HepG2 (cell line): ENCODE data around the gene ARHGAP19.

Experiments
- CC2D1A ChIP-seq: sonication (generic); formaldehyde crosslinking; IDR thresholded peaks from 2 replicates; pipeline ENCODE4 v1.8.1; 2023; ENCODE audit warnings: mild to moderate bottlenecking, missing genetic modification reagents
- MYNN ChIP-seq: sonication (generic); formaldehyde crosslinking; IDR thresholded peaks from 2 replicates; pipeline ENCODE4 v1.4.0; 2020; ENCODE audit warnings: mild to moderate bottlenecking, low read depth, missing genetic modification reagents
- PCBP1 ChIP-seq: fragments of 200-400 bp; formaldehyde crosslinking; IDR thresholded peaks from 2 replicates; pipeline ENCODE4 v1.6.1; 2017; ENCODE audit warnings: mild to moderate bottlenecking, low read depth, low read length, borderline replicate concordance
- POLR2A ChIP-seq, 2 experiments: IDR thresholded peaks; 2 replicates each; pipeline ENCODE4 v1.6.1; 2011; ENCODE audit warnings: low read depth in 2 of 2, low read length in 2 of 2, mild to moderate bottlenecking in 1 of 2, moderate library complexity in 1 of 2; ENCODE audit not compliant: insufficient read depth in 1 of 2
- SETDB1 ChIP-seq: sonication (generic); formaldehyde crosslinking; IDR thresholded peaks from 2 replicates; pipeline ENCODE4 v1.5.1; 2020; ENCODE audit warnings: missing genetic modification reagents, mild to moderate bottlenecking, borderline replicate concordance
- ZFP36 ChIP-seq: fragments of 150-350 bp; IDR thresholded peaks from 2 replicates; pipeline ENCODE4 v1.6.1; 2018; ENCODE audit warnings: borderline replicate concordance, low read length, low read depth; ENCODE audit not compliant: partially characterized antibody
- ZNF121 ChIP-seq: sonication (generic); formaldehyde crosslinking; IDR thresholded peaks from 2 replicates; pipeline ENCODE4 v1.5.0; 2020; ENCODE audit warnings: mild to moderate bottlenecking, missing genetic modification reagents
- ZNF142 ChIP-seq: sonication (generic); formaldehyde crosslinking; IDR thresholded peaks from 2 replicates; pipeline ENCODE4 v1.4.0; 2020; ENCODE audit warnings: missing genetic modification reagents
- ZNF564 ChIP-seq: sonication (generic); formaldehyde crosslinking; IDR thresholded peaks from 2 replicates; pipeline ENCODE4 v1.8.1; 2023; ENCODE audit warnings: mild to moderate bottlenecking, missing genetic modification reagents
- TF ChIP-seq, protein P1 (sequence below): sonication (generic); formaldehyde crosslinking; IDR thresholded peaks from 2 replicates; pipeline ENCODE4 v1.8.0; 2022; ENCODE audit warnings: mild to moderate bottlenecking, missing genetic modification reagents; ENCODE audit not compliant: insufficient replicate concordance
- TF ChIP-seq, protein P2 (sequence below): sonication (generic); formaldehyde crosslinking; IDR thresholded peaks from 2 replicates; pipeline ENCODE4 v1.5.0; 2020; ENCODE audit warnings: mild to moderate bottlenecking, missing genetic modification reagents, moderate library complexity
- TF ChIP-seq, protein P3 (sequence below), 2 experiments: sonication (generic) in 1 of 2; formaldehyde crosslinking in 1 of 2; IDR thresholded peaks; 2 replicates each; pipeline versions ENCODE4 v1.4.0 to v1.6.1; 2016 to 2020; ENCODE audit warnings: borderline replicate concordance in 1 of 2, low read depth in 1 of 2, mild to moderate bottlenecking in 1 of 2, missing genetic modification reagents in 1 of 2

GRCh38 chr10:97320480-97321031 is 28.1 kb upstream of the ARHGAP19 start:
- TF ChIP-seq, protein P1, sequence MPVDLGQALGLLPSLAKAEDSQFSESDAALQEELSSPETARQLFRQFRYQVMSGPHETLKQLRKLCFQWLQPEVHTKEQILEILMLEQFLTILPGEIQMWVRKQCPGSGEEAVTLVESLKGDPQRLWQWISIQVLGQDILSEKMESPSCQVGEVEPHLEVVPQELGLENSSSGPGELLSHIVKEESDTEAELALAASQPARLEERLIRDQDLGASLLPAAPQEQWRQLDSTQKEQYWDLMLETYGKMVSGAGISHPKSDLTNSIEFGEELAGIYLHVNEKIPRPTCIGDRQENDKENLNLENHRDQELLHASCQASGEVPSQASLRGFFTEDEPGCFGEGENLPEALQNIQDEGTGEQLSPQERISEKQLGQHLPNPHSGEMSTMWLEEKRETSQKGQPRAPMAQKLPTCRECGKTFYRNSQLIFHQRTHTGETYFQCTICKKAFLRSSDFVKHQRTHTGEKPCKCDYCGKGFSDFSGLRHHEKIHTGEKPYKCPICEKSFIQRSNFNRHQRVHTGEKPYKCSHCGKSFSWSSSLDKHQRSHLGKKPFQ (CRISPR knock-in tag), result no peak
- TF ChIP-seq ZNF142 (CRISPR knock-in tag) (no peak), ZFP36 (no peak), SETDB1 (CRISPR knock-in tag) (no peak), ZNF564 (CRISPR knock-in tag) (no peak), ZNF121 (CRISPR knock-in tag) (no peak), CC2D1A (CRISPR knock-in tag) (no peak), POLR2A (IDR thresholded peaks at IDR 0.05; ENCODE audit: insufficient read depth in 1 of 2, low read depth in 2 of 2, low read length in 2 of 2) (no peak), PCBP1 (no peak), MYNN (CRISPR knock-in tag) (no peak)
- TF ChIP-seq, protein P2, sequence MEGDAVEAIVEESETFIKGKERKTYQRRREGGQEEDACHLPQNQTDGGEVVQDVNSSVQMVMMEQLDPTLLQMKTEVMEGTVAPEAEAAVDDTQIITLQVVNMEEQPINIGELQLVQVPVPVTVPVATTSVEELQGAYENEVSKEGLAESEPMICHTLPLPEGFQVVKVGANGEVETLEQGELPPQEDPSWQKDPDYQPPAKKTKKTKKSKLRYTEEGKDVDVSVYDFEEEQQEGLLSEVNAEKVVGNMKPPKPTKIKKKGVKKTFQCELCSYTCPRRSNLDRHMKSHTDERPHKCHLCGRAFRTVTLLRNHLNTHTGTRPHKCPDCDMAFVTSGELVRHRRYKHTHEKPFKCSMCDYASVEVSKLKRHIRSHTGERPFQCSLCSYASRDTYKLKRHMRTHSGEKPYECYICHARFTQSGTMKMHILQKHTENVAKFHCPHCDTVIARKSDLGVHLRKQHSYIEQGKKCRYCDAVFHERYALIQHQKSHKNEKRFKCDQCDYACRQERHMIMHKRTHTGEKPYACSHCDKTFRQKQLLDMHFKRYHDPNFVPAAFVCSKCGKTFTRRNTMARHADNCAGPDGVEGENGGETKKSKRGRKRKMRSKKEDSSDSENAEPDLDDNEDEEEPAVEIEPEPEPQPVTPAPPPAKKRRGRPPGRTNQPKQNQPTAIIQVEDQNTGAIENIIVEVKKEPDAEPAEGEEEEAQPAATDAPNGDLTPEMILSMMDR (CRISPR knock-in tag), result no peak
- TF ChIP-seq, protein P3, sequence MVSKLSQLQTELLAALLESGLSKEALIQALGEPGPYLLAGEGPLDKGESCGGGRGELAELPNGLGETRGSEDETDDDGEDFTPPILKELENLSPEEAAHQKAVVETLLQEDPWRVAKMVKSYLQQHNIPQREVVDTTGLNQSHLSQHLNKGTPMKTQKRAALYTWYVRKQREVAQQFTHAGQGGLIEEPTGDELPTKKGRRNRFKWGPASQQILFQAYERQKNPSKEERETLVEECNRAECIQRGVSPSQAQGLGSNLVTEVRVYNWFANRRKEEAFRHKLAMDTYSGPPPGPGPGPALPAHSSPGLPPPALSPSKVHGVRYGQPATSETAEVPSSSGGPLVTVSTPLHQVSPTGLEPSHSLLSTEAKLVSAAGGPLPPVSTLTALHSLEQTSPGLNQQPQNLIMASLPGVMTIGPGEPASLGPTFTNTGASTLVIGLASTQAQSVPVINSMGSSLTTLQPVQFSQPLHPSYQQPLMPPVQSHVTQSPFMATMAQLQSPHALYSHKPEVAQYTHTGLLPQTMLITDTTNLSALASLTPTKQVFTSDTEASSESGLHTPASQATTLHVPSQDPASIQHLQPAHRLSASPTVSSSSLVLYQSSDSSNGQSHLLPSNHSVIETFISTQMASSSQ (IDR thresholded peaks at IDR 0.05; ENCODE audit: low read depth), result no peak
- TF ChIP-seq, protein P3 (CRISPR knock-in tag; IDR thresholded peaks at IDR 0.05; ENCODE audit: borderline replicate concordance), result no peak
